Measurements from ENCODE around the gene HNRNPH2.

DNA sequence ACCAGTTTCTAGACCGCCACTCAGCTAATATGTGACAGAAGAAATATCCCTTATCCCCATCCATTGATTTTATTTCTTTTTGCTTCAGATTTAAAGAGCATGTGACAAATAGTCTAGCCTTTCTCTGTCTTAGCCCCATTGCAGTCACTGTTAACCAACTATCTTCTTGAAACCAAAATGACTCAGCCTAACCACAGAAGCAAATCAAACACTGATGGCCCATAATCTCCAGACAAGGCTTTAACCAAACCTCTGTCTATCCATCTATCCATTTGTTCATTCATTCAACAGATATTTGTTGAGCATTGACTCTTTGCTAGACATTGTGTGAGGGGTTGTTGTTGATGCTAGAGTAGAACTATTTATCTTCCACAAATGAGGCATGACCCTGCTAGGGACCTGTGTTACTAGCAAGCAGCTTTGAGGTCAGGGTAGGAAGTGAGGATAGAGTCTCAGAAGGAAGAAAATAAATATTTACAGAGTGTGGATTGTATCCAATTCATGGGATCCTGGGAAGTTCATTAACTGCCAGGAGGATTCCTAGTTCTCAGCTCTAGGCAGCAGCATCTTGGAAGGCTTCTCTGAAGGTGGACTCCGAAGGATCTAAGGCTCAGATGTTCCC lies 22.5 kb downstream of the HNRNPH2 start:
- TF ChIP-seq, protein P1, sequence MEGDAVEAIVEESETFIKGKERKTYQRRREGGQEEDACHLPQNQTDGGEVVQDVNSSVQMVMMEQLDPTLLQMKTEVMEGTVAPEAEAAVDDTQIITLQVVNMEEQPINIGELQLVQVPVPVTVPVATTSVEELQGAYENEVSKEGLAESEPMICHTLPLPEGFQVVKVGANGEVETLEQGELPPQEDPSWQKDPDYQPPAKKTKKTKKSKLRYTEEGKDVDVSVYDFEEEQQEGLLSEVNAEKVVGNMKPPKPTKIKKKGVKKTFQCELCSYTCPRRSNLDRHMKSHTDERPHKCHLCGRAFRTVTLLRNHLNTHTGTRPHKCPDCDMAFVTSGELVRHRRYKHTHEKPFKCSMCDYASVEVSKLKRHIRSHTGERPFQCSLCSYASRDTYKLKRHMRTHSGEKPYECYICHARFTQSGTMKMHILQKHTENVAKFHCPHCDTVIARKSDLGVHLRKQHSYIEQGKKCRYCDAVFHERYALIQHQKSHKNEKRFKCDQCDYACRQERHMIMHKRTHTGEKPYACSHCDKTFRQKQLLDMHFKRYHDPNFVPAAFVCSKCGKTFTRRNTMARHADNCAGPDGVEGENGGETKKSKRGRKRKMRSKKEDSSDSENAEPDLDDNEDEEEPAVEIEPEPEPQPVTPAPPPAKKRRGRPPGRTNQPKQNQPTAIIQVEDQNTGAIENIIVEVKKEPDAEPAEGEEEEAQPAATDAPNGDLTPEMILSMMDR (IDR thresholded peaks at IDR 0.05): no peak
- no peak for TF ChIP-seq POLR2A (IDR thresholded peaks at IDR 0.05)
